HEK293T (cell line): ENCODE measurements around the gene CSK.

ENCODE experiments used
- CTCF ChIA-PET: fragments of 350-600 bp; formaldehyde crosslinking; extraction: SDS; loops from one replicate; lab custom pipeline; 2021; ENCODE audit warnings: antibody characterized with exemption, inconsistent platforms; lab: Yijun Ruan, JAX
- POLR2A ChIA-PET: fragments of 350-600 bp; formaldehyde crosslinking; extraction: SDS; loops from one replicate; lab custom pipeline; 2020; ENCODE audit warnings: antibody characterized with exemption, inconsistent platforms; lab: Yijun Ruan, JAX
- DNase-seq: peaks from one replicate; pipeline ENCODE4 v3.0.0; 2012; ENCODE audit warnings: mixed read lengths; ENCODE audit errors: extremely low spot score
- ARNT ChIP-seq: fragments of 450-650 bp; IDR thresholded peaks from 2 replicates; pipeline ENCODE4 v1.6.1; 2017; ENCODE audit warnings: mild to moderate bottlenecking
- BHLHE40 ChIP-seq: fragments of 450-650 bp; IDR thresholded peaks from 2 replicates; pipeline ENCODE4 v1.6.1; 2016; ENCODE audit warnings: mild to moderate bottlenecking, moderate library complexity, borderline replicate concordance
- CTBP1 ChIP-seq: fragments of 450-650 bp; IDR thresholded peaks from 2 replicates; pipeline ENCODE4 v1.6.1; 2016; ENCODE audit warnings: borderline replicate concordance
- ELF4 ChIP-seq: fragments of 450-650 bp; IDR thresholded peaks from 2 replicates; pipeline ENCODE4 v1.6.1; 2017; ENCODE audit warnings: antibody characterized with exemption
- FOXA1 ChIP-seq: fragments of 450-650 bp; IDR thresholded peaks from 2 replicates; pipeline ENCODE4 v1.6.1; 2016; ENCODE audit warnings: mild to moderate bottlenecking
- FOXK2 ChIP-seq: fragments of 450-650 bp; IDR thresholded peaks from 2 replicates; pipeline ENCODE4 v1.6.1; 2016; ENCODE audit warnings: mild to moderate bottlenecking
- FOXM1 ChIP-seq: fragments of 450-650 bp; IDR thresholded peaks from 2 replicates; pipeline ENCODE4 v1.6.1; 2017; ENCODE audit warnings: mild to moderate bottlenecking, borderline replicate concordance
- HDGF ChIP-seq: fragments of 450-650 bp; IDR thresholded peaks from 2 replicates; pipeline ENCODE4 v1.6.1; 2017; ENCODE audit warnings: antibody characterized with exemption, borderline replicate concordance
- L3MBTL2 ChIP-seq: fragments of 450-650 bp; conservative IDR thresholded peaks from 2 replicates; pipeline ENCODE4 v1.6.1; 2016; ENCODE audit warnings: mild to moderate bottlenecking
- LEF1 ChIP-seq: fragments of 450-650 bp; IDR thresholded peaks from 2 replicates; pipeline ENCODE4 v1.6.1; 2017; ENCODE audit warnings: mild to moderate bottlenecking, borderline replicate concordance
- NFRKB ChIP-seq: fragments of 450-650 bp; IDR thresholded peaks from 2 replicates; pipeline ENCODE4 v1.6.1; 2016; ENCODE audit warnings: mild to moderate bottlenecking, moderate library complexity
- PKNOX1 ChIP-seq: fragments of 450-650 bp; IDR thresholded peaks from 2 replicates; pipeline ENCODE4 v1.6.1; 2016
- SP1 ChIP-seq: fragments of 450-650 bp; IDR thresholded peaks from 2 replicates; pipeline ENCODE4 v1.6.1; 2017
- SUZ12 ChIP-seq: fragments of 450-650 bp; IDR thresholded peaks from 2 replicates; pipeline ENCODE4 v1.6.1; 2016; ENCODE audit warnings: mild to moderate bottlenecking
- TARDBP ChIP-seq: fragments of 450-650 bp; IDR thresholded peaks from 2 replicates; pipeline ENCODE4 v1.6.1; 2016
- ZNF384 ChIP-seq: fragments of 450-650 bp; IDR thresholded peaks from 2 replicates; pipeline ENCODE4 v1.6.1; 2016

Gene CSK

GRCh38 chr15:74816624-74817369 is 34.9 kb downstream of the CSK start:
- DNase-seq: no peak
- ChIA-PET CTCF (interaction anchor here (0.8 to 1.0 kb wide), 2 partner anchors 36 to 45 kb away, joined by 3 read pairs; no protein-coding TSS in a partner anchor), POLR2A (interaction anchor here (1.1 to 1.4 kb wide), 2 partner anchors 25 to 90 kb away, joined by 3 read pairs; partner anchors contain the start of gene FAM219B)
- no peak for TF ChIP-seq ARNT
- TF ChIP-seq FOXM1: no peak
- TF ChIP-seq NFRKB: no peak
- TF ChIP-seq BHLHE40: no peak

GRCh38 chr15:74817370-74817737 is 35.5 kb downstream of the CSK start:
- TF ChIP-seq CTBP1 (no peak), ARNT (no peak), NFRKB (no peak), FOXM1 (no peak), FOXK2 (no peak), SP1 (no peak), HDGF (no peak), L3MBTL2 (no peak), FOXA1 (no peak), LEF1 (no peak), PKNOX1 (no peak), TARDBP (no peak), SUZ12 (no peak), BHLHE40 (no peak), ELF4 (no peak), ZNF384 (no peak)
- CTCF ChIA-PET: interaction anchor here (0.8 to 1.0 kb wide), 2 partner anchors 36 to 46 kb away, joined by 3 read pairs; no protein-coding TSS in a partner anchor
- POLR2A ChIA-PET: no interaction called here
- DNase-seq: no peak

- no peak for DNase-seq
- ChIA-PET POLR2A (interaction anchor here (0.9 kb wide), 1 partner anchor 22 kb away, joined by 4 read pairs; no protein-coding TSS in a partner anchor), CTCF (no interaction called here)
- no peak for TF ChIP-seq HDGF
Observed at GRCh38 chr15:74820056-74820455, 38.2 kb downstream of the CSK start.

GRCh38 chr15:74821091-74821789 is 39.4 kb downstream of the CSK start:
- ChIA-PET POLR2A (interaction anchor here (0.9 kb wide), 1 partner anchor 21 kb away, joined by 4 read pairs; no protein-coding TSS in a partner anchor), CTCF (no interaction called here)
- TF ChIP-seq HDGF (no peak), ZNF384 (no peak), NFRKB (no peak), PKNOX1 (no peak), FOXK2 (no peak), ARNT (no peak), TARDBP (no peak), LEF1 (no peak), FOXM1 (no peak), ELF4 (no peak), BHLHE40 (no peak), L3MBTL2 (no peak), CTBP1 (no peak), SUZ12 (no peak), SP1 (no peak), FOXA1 (no peak)
- no peak for DNase-seq

- DNase-seq: no peak
- TF ChIP-seq FOXA1: no peak
- no peak for TF ChIP-seq L3MBTL2
- no peak for TF ChIP-seq FOXM1
- no peak for TF ChIP-seq HDGF
- TF ChIP-seq PKNOX1: no peak
- TF ChIP-seq SUZ12: no peak
- POLR2A ChIA-PET: no interaction called here
- CTCF ChIA-PET: no interaction called here
Observed at GRCh38 chr15:74821790-74822158, 39.9 kb downstream of the CSK start.

- ChIA-PET CTCF (no interaction called here), POLR2A (no interaction called here)
- TF ChIP-seq HDGF (no peak), FOXK2 (no peak), SUZ12 (no peak), L3MBTL2 (no peak), NFRKB (no peak), SP1 (no peak), FOXM1 (no peak), ELF4 (no peak), LEF1 (no peak), FOXA1 (no peak), CTBP1 (no peak), ARNT (no peak), TARDBP (no peak)
Observed at GRCh38 chr15:74822233-74822632, 40.4 kb downstream of the CSK start.

More at GRCh38 chr15:74822233-74822632, 40.4 kb downstream of the CSK start:
- no peak for DNase-seq
